Measurements from ENCODE around the gene THAP2.

Gene THAP2

DNA sequence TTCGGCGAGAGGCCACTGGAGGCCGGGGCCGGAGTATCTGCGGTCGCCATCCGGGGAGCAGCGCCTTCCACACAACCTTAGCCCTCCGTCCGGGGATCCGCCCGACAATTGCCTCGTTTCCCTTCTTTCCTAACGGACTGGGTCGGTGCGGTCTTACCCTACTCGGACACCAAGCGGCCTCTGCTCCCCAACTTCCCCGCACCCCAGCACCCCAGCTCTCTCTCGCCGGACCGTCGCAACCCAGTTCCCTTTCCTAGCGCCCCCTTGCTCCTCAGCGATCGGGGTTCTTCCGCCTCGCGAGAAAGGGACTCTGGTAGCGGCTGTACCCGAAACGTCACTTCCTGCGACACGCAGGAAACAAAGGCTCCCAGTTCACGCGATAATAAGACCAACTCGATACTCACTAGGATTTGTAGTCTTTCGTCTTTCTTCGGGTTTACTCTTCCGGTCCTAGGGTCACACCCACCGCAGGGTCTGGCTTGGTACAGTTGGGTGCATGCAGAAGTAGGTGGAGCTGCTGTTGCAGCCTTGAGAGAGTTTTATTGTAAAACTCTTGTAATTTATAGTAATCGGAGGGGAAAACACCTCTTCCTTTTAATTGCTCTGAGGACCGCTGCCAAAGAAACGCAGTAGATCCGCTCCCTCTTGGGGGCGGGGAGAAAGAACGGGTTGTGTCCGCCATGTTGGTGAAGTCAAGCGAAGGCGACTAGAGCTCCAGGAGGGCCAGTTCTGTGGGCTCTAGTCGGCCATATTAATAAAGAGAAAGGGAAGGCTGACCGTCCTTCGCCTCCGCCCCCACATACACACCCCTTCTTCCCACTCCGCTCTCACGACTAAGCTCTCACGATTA lies at the start of gene THAP2, which contains the start of gene ZFC3H1:
TSS of gene THAP2 (plus strand) at position 741 of the 850 bp plus-strand sequence. CDS start 209 bp downstream, outside the sequence.
TSS of gene ZFC3H1 (minus strand) at position 288 of the 850 bp plus-strand sequence. CDS start at position 50, 238 bp downstream.
- DNase-seq (ENCODE audit: low read depth): peak; percentile 99
- TF ChIP-seq, protein P1, sequence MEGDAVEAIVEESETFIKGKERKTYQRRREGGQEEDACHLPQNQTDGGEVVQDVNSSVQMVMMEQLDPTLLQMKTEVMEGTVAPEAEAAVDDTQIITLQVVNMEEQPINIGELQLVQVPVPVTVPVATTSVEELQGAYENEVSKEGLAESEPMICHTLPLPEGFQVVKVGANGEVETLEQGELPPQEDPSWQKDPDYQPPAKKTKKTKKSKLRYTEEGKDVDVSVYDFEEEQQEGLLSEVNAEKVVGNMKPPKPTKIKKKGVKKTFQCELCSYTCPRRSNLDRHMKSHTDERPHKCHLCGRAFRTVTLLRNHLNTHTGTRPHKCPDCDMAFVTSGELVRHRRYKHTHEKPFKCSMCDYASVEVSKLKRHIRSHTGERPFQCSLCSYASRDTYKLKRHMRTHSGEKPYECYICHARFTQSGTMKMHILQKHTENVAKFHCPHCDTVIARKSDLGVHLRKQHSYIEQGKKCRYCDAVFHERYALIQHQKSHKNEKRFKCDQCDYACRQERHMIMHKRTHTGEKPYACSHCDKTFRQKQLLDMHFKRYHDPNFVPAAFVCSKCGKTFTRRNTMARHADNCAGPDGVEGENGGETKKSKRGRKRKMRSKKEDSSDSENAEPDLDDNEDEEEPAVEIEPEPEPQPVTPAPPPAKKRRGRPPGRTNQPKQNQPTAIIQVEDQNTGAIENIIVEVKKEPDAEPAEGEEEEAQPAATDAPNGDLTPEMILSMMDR (IDR thresholded peaks at IDR 0.05; ENCODE audit: control insufficient read depth, insufficient read depth, low read depth, low read length, missing control alignments): peak; percentile 52
- peak within 1 kb of the TSS; percentile 98 for H3K4me3 ChIP-seq (ENCODE audit: control insufficient read depth, low read depth, low read length)

DNA sequence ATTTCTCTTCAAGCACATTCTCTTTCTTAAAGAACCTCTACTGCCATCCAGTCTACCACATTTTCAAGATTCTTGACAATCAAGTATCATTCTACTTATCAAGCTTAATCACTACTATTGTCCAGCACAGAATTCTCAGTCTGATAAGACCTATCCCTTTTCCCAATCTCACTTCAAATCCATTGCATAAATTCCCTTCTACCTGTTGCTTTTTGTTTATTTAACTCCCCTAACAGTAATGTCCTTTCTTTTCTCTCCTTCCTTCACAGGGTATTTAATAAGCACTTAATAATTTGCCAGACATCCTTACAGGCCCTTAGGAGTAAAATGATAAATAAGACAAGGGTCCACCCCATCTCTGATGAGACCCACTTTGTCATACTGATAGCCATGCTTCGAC lies 42.2 kb upstream of the THAP2 start:
- no peak for DNase-seq (ENCODE audit: low read depth)
- no peak overlapping the region for H3K4me3 ChIP-seq (ENCODE audit: control insufficient read depth, low read depth, low read length)
- TF ChIP-seq, protein P1 (IDR thresholded peaks at IDR 0.05; ENCODE audit: control insufficient read depth, insufficient read depth, low read depth, low read length, missing control alignments): no peak

DNA sequence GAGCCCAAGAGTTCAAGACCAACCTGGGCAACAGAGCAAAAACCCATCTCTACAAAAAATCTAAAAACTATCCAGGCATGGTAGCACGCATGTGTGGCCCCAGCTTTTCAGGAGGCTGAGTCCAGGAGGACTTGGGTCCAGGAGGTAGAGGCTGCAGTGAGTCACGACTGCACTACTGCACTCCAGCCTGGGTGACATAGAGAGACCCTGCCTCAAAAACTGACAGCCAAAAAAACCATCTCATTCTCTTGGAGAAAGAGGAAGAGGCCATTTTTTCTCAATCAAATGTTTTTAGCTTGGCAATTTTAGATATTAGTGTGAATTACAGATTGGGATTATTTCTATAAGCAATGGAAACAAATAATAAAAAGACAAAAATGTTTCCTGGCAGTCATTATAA lies 38.6 kb upstream of the THAP2 start:
- H3K4me3 ChIP-seq (ENCODE audit: control insufficient read depth, low read depth, low read length): no peak overlapping the region
- TF ChIP-seq, protein P1 (IDR thresholded peaks at IDR 0.05; ENCODE audit: control insufficient read depth, insufficient read depth, low read depth, low read length, missing control alignments): no peak
- DNase-seq (ENCODE audit: low read depth): no peak

DNA sequence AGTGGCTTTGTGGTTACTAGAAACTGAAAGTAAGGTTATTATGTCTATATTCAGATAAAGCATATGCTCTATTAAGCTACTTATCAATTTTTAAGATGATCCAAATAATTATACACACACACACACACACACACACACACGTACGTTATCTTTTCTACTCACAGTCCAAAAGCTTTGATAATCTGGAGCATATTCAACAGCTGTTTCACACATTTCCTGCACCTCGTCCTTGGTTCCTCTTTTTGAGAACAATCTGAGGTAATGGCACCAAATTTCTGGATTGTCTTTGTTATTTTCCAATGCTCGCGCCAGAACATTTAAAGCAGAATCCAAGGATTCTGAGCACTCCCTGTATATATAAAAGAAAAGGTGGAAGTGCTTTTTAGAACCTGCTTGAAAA lies 38.0 kb upstream of the THAP2 start:
- H3K4me3 ChIP-seq (ENCODE audit: control insufficient read depth, low read depth, low read length): no peak overlapping the region
- DNase-seq (ENCODE audit: low read depth): no peak
- TF ChIP-seq, protein P1 (IDR thresholded peaks at IDR 0.05; ENCODE audit: control insufficient read depth, insufficient read depth, low read depth, low read length, missing control alignments): no peak

DNA sequence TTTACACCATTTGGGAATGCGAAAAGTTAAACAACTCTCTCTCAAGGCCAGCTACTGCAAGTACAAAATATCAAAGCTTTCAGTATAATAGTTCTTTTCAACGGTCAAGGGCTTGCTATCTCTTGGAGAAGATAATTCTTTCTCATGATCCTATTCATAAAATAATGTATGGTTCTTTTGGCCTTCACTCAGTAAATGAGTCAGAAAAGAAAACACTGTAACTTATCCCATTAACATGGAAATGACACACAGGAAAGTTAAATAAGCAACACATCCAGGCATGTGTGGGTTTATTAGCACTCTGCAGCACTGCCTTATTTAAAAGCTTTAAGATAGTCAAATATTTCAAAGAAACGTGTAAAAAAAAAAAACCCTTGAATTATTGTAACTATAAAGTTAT lies 37.3 kb upstream of the THAP2 start:
- H3K4me3 ChIP-seq (ENCODE audit: control insufficient read depth, low read depth, low read length): no peak overlapping the region
- TF ChIP-seq, protein P1 (IDR thresholded peaks at IDR 0.05; ENCODE audit: control insufficient read depth, insufficient read depth, low read depth, low read length, missing control alignments): no peak
- DNase-seq (ENCODE audit: low read depth): no peak

DNA sequence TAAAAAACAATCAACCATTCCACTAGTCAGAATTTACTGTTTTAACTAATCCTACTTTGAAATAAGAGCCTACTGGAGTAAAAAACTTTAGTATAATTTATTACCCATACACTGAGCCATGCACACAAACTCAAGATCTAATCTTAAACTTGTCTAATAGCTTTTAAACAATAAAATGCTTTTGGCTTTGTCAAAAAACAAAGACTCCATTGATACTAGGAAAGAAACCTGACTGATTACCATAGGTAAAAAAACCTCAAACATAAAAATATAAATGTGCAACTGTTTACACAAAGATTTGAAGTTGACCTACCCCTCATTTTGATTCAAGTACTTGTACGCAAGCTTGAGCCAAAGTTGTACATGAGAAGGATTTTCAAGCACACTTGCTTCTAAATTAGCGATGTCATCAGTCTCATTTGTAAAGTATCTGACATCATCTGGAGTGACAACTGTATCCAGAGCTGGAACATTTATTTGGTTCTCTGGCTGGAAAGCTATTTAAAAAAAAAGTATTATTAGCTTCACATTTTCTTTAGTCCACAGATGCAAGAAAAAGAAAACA lies 36.6 kb upstream of the THAP2 start:
- DNase-seq (ENCODE audit: low read depth): no peak
- TF ChIP-seq, protein P1 (IDR thresholded peaks at IDR 0.05; ENCODE audit: control insufficient read depth, insufficient read depth, low read depth, low read length, missing control alignments): no peak

More for the DNA sequence above, 36.6 kb upstream of the THAP2 start:
- H3K4me3 ChIP-seq (ENCODE audit: control insufficient read depth, low read depth, low read length): no peak overlapping the region

Data from AG09309 (cell line).